GM18861 (cell line): ENCODE data around the gene TMCC2.

Experiments used
- ATAC-seq: cut with Tn5 transposase; IDR thresholded peaks from one replicate; pipeline ENCODE4 v1.9.1; 2021; ENCODE audit not compliant: unreplicated experiment

TMCC2 gene

DNA sequence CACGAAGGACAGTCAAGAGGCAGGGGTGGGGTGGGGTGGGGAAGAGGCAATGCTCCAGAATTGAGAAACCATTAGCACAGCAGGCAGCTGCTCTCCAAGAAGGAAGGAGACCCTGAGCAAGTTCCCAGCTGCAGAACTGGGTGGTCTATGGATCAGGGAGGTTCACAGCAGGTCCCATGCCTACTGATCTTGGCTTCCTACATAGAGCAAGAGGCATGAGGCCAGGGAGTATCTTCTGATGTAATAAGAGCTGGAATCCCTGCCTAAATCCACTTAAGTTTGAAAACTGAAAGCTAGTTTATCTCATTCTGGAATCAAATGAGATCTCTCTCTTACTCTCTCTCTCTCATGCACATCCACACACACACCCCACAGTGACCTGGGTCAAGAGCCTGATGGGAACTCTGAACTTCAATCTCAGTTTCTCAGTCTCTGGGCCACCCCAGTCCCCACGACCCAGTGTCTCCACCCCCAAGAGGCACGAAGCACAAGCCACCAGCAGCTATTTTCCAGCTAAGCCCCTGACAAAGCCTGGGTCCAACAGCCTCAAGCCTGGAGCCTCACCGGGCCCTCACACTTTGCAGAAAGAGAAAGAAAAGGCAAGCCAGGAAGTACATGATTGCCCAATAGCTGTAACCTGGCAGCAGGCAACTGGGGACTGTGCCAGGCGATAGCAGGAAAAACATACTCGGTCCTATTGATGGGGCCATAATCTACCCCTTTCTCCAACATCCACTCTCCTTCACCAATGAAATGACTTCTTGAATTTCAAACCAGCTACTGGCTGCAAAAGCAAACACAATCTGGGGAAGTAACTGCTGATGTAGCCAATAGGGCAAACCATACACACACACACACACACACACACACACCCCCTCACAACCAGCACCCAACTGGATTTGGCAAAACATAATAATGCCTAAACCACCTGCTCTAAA lies 91.6 kb downstream of the TMCC2 start:
- no peak for ATAC-seq

GRCh38 chr1:205321162-205321958 lies 93.6 kb downstream of the TMCC2 start, which contains the start of gene NUAK2:
NUAK2 (minus strand) TSS chr1:205321745; CDS start chr1:205321628, 117 bp downstream.
- no peak for ATAC-seq

DNA sequence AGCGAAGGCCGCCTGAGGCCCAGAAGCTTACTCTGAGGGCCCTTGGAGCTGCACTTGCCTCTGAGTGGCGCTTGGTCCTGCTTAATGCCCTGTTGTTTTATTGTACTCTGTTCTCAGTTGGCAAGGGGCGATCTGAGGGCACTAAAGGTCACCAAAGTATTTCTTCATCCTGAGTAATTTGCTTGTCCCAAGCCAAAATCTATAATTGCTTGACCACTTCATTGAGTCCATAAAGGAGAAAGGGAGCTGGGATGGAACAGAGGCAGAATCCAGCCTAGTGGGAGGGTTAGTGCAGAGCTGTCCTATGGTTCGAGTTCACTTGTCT lies 94.2 kb downstream of the TMCC2 start:
- ATAC-seq, result no peak
